ENCODE results near the gene CDH4.

CDH4 gene

DNA sequence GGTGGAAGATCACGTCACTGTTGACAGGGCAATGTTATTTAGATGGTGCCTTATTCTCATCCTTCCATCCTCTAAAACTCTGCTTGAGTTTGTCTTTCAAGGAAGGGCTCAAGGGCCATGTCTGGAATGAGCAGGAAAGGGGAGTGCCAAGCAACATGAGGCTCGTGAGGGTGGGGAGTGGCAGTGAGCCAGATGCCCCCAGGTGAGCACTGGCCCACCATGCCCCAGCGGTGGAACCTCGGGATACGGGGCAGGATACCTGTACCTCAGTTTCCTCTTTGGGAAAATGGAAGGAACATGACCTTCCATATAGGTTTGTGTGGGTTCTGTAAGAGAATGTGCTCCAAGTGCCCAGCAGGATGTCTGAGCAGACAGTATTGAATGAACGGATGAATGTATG, 476.3 kb downstream of the CDH4 start:
- no peak for DNase-seq

DNA sequence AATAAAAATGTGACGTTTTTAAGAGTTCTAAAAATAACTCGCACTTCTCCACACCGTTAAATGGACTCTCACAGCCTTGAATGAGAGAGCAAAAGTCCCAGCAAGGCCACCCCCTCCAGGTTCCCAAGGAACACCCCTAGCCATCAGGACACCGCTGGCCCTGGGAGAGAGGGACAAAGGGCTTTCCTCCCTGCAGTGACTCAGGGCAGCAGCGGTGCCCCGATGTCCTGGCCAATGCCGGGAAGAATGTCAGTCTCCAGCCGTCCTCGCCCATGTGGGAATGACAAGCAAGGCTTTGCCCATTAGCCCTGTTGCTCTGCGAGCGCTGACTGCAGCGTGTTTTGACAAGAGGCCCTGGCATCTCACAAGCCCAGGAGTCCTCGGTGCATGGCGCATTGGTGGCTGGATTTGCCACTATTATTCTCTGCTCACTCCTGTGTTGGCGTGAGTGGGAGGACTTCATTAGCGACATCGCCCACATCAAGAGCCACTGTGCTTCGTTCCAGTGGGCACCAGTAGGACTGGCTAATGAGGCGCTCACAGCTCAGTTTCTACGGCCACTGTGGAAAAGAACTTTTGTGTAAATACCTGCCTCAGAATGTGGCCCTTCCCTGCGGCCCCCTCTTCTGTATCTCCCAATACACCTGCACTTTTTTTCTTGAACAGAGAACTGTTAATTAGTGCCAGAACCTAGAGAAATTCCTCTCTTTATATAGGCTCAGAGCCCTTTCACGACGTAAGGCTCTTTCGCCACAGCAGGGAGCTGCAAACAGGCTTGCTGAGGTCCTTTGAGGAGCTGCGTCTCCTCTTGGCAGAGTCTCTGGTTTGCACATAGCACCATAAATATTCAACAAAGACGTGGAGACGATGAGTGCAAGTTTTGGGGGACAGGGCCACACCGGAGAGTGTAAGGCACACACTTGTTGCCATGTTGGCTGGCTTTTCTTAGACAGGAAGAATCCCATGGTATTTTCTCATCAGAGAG, 477.0 kb downstream of the CDH4 start:
- DNase-seq: no peak

DNA sequence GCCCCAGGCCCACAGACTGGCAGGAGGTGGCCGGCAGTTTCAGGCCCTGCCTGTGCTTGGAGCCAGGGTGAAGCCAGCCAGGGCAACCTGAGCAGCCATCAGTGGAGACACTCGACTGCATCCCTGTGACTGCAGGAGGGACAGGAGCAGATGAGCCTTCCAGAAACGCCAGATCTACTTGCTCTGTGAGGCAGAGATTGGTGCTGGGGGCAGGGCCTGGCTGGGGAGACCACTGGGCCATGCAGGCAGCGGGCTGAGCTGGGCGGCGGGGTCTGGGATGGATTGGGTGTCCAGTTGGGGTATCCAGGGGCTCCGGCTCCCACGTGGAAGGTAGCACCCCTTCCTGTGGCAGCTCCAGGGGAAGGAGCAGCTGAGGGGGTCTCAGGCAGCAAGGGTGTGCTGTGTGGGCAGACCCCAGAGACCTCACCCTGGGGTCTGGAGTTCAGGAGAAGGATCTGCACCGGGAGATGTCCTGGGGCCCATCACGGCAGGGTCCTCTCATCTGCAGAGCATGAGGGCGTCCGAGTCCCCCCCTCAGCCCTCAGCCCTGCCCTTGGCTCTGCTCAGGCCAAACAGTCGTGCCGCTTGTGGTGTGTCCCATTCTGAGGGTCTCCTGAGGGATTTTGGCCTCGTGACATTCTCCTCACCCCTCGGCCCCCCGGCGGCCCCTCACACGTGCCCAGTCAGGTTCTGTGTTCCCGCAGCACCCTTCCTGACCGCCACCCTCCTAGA, 478.7 kb downstream of the CDH4 start:
- DNase-seq: no peak

DNA sequence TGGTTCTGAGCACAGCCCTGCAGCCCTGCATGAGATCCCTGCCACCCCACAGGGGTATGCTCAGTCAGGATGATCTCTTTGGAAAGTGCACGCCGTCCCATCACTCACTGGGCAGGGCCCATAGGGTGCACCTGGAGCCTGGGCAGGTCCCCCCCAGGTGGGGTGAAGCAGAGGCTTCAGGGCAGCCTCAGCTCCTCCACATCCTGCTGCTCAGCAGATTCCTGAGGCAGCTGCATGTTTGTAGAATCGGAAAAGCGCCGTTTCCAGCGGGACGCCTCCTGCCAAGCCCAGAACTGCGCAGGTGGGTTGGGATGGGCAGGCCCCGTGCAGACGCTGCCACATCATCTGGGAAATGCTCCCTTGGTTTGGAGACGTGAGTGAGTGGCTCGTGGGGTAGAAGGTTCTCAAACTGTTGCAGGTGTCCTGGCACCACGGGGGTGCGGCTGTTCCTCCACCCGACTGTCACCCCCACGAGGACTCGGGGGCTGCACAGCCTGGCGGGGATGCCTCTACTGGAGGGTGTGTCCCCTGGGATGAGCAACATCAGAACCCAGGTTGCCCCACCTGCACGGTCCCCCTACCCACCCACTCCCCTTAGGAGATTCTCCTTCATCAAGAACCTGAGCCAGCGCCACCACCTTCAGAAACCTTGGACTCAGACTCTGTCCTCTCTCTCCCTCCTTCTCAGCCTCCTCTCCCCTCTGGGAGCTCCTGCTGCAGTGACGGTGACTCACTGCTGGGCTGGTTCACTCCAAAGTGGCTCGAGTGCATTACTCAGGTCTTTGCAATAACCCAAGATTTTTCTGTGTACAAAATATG, 479.5 kb downstream of the CDH4 start:
- no peak for DNase-seq

DNA sequence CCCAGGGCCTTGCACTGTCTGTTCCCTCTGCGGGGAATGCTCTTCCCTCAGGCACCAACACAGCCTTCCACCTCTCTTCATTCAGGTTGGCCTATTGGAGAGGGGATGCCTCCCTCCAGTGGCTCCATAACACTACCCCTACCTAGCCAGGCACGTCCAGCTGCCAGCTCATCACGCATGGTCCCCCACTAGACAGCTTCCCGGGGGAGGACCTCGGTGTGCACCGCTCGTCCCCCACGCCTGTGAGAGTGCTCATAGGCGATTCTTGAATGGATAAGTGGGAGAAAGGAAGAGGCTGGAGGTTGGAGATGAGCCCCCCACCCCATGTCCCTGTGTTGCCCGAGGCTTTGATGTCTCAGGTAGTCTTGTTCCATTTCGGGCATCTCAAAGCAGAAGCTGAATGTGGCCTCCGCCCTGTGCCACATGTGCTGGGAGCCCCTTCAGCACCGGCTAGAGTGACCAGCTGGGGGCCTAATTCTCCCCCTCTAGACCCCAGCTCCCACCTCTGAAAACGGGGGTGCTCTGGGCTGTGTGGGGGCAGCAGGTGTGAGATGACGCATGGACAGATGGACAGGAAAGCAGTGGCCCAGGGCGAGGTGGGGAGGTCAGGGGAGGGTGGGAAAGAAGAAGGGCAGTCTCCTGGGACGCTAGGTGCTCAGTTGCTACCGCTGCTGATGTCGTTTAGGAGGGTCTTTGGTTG, 480.6 kb downstream of the CDH4 start:
- no peak for DNase-seq

DNA sequence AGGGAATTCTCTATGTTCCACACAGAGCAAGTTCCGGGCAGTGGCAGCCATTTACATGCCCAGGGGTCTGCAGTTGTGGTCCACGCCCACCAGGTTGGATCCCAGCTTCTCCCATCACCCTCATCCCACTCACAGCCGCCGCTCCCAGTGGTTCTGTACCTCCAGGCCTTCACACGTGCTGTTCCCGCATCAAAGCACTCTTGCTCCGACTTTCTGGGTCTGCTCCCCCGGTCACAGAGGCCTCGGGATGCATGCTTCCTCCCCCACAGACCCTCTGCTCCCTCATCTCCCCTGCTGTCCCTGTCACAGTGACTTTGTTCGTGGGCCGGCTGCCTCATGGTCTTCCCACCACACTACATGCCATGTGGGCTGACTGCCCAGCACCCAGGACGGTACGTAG, 481.2 kb downstream of the CDH4 start:
- DNase-seq: no peak

DNA sequence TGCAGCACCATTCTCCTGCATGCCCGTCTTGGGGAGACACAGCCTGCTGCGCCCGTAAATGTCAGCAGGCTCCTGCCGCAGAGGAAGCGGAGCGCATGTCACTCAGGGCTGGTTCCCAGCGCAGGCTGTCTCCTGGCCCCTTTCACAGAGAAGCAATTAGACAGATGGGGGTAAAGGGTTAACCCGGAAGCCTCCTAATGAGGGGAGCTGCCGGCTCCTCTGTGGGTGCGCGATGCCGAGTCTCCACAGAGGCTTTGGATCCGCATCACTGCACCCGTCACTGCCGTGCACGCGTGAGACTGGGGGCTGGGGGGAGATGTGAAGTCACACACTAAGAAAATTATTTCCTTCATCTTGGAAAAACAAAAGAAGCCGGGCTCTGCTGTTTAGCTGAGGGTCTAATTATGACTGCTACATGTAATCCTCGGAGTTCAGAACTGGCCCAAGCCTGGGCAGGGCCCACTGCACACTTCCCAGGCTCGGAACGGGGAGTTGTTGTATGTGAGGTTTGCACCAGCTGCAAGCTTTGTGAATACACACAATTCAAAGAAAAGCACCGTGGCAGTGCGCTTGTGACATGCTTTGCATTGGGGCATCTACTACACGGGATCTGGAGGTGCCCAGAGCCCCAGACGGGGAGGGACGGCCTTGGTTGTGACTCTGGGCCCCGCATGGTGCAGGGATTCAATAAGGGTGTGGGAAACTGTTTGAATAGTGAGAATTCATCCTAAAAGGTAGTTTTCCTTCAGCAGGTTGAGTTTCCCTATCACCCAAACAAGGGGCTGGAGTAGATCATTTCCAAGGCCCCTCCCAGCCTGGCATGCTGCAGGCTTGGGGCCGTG, 482.1 kb downstream of the CDH4 start:
- no peak for DNase-seq

DNA sequence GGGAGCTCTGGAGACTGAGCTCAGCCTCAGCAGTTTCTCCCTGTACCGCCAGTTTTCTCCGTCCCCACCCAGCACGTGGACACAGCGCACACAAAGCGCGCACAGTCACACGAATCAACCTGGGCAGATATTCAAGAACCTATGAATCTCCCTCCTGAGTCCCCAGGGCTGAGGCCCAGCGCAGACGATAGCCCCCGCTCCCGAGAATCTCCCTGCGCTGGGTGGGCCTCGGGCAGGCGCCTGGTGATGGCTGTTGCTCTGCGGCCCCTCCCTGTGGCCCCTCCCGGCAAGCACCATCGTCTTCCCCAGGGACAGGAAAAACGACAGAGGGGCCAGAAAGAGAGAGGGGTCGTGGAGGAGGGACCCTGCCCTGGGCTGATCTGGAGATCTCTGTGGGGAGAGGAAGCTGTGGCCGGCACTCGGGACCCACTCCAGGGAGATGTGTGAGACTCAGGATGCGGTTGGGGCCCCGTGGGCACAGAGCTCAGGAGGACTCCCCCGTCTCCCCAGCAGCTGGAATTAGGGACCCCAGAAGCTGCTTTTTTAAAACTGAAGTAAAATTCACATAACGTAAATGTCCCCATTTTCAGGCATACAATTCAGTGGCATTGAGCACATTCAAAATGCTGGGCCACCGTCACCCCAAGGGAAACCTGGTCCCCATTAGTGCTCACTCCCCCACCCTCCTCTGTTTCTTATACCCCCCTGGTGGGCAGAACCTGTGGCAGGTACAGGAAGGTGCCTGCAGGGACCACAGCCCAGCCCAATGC, 482.9 kb downstream of the CDH4 start:
- DNase-seq: no peak

DNA sequence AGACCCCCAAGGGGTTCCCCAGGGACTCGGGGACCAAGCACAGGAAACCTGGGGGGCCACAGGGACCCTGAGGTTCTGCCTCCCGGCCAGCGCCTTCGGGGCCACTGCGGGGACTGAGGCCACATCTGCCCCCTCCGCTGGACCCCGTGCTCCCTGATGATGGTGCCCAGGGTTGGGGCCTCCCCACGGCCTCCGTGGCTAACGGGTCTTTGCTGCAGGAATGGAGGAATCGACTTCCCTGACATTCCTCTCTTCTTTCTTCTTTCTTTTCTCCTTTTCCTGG, 483.4 kb downstream of the CDH4 start:
- no peak for DNase-seq

DNA sequence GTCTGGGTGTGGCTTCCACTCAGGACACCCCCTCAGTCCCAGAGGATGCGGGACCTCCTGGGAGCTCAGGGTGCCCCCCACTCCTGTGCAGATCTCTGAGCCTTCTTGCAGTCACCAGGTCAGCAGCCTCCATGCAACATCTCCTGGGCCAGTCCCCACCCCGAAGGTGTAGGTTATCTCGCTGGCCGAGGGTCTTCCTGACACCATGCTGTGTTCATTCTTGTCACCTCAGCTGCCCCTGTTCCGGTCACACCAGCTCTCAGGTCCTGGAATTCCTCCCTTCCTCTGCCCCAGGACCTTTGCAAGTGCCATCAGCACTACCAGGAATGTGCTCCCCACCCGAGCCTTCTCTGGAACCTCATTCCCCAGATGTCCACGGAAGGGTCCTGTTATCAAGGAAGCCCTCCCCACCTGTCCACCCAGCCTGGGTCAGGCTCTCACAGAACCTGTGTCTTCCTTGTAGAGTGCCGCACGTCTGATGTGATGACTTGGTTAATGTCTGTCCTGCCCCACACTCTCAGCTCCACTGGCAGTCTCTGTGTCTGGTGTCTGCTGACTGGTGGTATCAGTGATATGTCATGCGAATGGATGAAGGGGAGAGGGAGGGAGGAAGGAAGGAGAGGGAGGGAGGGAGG, 484.1 kb downstream of the CDH4 start:
- DNase-seq: no peak

DNA sequence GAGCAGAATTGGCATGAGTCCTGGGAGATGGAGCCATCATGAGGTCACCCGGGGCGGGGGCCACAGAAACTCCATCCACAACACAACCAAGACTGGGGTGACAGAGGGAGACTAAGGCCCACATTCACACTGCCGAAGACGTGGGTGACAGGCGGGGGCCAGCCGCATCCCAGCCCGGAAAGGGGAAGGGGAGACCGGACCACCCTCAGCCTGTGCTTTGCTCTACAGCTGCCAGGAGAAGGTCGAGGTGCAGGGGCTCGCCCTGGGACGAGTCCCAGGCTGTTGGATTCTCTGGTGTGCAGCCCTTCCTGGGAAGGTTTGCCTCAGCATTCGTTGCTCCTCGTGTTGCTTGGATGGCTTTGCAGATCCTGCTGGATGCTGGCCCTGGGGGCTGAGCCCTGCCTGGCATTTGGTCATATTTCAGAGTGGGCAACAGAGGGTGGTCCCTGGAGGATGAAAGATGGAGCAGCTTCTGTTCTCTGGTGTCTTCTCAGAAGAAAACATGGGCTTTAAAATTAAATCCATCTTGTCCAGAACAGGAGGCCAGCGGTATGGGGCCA, 484.8 kb downstream of the CDH4 start:
- DNase-seq: no peak

DNA sequence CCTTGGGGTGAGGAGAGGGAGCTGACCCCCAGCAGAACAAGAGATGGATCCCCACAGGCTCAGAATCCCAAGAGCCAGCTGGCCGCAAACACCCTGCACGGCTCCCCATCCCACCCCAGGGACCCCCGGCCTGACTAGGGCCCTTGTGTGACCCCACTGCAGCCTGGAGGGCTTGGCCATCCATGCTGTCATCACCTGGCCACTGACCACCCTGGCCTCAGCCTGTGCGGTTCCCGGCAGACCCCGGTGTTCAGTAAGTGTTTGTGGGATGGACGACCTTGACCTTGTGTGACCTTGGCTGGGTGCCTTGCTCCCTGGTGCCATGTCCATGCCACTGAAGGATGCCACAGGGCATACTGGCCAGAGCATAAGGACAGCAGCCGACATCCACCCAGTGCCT, 485.3 kb downstream of the CDH4 start:
- DNase-seq: no peak

DNA sequence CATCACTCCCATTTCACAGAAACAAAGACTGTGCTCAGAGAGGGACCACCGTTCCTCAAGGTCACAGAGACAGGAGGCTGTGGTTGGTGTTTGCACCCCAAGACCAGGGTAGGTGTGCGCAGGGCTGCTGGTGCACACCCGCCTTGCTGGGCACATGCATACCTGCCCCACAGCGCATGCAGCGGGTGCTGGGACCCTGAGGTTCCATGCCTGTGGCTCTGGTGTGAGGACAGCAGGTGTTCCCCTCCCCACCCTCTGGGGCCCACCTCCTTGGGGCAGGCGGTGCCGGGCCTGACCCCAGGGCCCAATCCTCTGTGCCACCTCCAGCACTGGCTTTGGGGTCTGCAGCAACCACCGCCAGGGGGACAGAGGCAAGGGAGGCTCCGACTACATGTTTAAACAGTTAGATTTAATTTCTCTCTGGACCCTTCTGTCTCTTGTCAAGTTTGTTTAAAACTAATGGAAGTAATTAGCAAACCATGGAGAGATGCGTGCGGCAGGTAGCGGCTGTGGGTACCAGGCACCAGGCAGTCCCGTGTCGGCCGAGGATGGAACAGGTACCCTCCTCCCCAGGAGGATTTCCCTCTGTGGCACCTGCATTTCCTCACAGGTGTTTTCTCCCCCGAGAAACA, 485.9 kb downstream of the CDH4 start:
- no peak for DNase-seq

DNA sequence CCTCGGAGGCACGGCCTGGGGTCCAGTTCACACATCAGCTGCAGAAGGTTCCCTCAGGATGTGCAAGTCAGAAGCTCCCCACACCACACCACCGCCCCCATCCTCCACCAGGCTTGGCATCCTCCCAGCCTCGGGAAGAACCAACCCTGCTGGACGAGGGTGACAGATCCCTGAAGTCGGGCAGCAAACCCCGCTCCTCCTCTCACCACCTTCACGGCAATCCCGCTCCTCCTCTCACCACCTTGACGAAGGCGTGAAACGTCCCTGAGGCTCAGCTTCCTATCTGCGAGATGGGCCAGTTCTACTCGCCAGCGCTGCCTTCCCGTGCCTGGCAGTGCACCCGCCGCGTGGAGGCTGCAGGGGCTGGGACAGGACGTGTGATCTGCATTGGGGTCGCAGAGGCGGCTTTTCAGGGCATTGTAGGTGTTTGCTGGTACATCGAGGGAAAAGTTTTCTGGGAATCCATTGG, 486.6 kb downstream of the CDH4 start:
- no peak for DNase-seq

DNA sequence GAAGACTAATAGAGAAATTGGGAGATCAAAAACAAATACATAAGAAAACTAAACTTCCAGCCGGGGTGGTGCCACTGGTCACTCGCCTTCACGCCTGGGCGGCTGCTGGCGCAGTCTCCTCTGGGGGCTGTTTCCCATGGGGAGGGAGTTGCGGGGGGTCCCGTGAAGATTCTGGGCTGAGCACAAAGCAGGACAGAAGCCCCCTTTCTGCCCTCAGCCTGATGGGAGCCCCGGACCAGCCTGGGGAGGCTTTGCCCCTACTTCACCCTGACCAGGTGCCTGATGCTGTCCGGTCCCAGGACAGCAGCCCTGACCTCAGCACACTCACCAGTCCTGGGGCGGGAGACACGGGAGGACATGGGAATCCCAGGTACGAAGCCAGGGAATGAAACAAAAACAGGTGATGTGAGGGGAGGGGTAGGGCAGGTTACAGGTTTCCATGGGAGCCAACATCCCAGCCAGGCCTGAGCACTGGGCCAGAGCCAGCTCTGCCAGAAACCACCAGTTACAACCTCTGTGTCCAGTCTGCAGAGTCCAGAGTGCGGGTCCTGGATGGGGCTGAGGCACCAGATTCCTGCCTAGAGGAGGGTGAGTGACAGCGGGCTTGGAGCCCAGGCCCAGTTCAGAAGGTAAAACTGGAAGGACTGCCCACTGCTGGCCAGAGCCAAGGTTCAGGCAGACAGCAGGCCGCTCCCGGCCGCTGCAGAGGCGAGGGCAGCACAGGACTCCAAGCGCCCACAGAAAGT, 487.2 kb downstream of the CDH4 start:
- DNase-seq: no peak

DNA sequence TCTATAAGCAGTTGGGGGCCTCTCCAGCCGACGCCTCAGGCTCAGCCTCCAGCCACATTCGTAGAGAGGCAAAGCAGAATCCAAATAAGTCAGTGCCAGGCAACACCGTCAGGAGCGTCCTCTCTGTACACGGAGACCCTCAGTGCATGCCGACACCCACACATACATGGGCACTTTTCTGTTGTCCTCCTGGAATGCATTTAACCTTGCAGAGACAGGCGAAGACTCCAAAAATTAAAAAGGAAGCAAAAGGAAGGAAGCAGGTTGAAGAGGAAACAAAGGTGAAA, 487.7 kb downstream of the CDH4 start:
- no peak for DNase-seq

DNA sequence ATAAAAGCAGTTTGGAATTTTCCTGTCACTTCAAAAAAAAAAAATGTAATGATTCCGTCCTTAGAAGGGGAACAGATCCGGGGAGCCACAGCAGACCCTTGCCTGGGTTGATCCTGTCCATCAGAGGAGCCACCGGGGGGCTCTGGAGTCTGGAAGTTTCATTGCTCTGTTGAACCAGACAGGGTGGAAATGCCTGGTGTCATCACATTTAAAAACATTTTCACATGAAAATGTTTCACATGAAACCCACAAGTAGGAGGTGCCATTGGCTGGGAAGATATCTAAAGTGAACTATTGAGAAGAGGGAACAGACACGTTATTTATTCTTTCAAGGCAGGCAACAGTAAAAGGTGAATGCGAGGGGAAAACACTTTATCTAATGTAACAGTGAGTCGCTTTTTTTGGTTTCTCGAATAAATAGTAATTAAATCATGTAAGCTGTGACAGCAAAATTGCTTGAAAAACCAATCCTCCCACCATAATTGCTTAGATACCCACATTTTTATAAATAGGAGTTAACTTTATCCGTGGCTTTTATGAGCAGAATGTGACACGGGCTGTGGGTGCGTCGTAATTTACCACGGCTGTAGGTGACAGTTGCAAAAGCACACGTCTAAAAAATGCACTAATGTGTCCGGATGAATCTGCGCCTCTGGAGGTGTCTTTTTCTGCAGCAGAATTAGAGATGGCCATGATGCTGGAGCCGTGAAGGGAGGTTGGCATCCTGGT, 490.2 kb downstream of the CDH4 start:
- no peak for DNase-seq

DNA sequence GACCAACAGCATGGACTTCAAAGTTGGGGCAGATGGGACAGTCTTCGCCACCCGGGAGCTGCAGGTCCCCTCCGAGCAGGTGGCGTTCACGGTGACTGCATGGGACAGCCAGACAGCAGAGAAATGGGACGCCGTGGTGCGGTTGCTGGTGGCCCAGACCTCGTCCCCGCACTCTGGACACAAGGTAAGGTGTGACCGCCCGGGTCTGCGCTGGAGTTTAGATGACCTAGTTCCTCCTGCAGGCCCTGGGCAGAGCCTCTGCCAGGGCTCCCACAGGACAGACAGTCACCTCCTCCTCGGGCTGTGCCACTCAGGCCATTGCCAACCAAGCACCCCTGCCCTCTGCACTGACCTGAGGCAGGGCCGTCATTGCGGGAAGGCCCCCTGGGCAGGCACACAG, 491.5 kb downstream of the CDH4 start:
- DNase-seq: no peak

Data from SHP77 (cell line).